Caki2 (cell line): ENCODE measurements around the gene PRDM16. TPM values are rescaled to one million over a fixed set of nuclear protein-coding genes. Genes with fewer than 3 reads are reported as not detected.
A peak's percentile ranks its signal among the peaks of the same experiment; 100 is the strongest.

Experiments
- DNase-seq: peaks from one replicate; pipeline ENCODE4 v3.0.0-alpha.2; 2015; ENCODE audit warnings: low read depth
- in situ Hi-C: cut with HindIII; loops from 2 replicates; pipeline ENCODE4 v1.10.0; 2016; ENCODE audit warnings: low sequenced_read_pairs, low pct_unique_long_range_greater_than_20kb, mixed read lengths
- total RNA-seq: library from RNA; depleted of rRNA; stranded (reverse); fragments of >200 nt; shearing (Covaris generic); gene quantifications from 2 replicates; pipeline ENCODE4 v1.2.3, GENCODE V29; 2014; ENCODE audit warnings: low replicate concordance

PRDM16 gene
- total RNA-seq, 1 experiment from 2014 or later = not detected

GRCh38 chr1:3441880-3442279 lies 372.9 kb downstream of the PRDM16 start:
- in situ Hi-C loops = no loop called here
- no peak for DNase-seq

GRCh38 chr1:3442331-3442730 lies 373.3 kb downstream of the PRDM16 start:
- in situ Hi-C loops = no loop called here
- no peak for DNase-seq

DNA sequence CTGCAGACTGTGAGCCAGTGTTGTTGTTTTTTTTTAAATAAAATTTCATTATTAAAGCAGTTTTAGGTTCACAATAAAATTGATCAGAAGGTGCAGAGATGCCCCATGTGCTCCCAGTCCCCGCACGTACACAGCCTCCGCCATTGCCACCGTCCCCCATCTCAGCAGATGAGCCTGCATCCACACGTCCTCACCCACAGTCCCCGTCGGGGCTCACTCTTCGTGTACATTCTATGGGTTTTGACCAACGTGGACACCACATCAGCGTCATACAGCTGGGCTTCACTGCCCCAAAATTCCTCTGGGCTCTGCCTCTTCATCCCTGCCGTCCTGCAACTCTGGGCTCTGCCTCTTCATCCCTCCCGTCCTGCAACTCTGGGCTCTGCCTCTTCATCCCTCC lies 373.9 kb downstream of the PRDM16 start:
- in situ Hi-C loops = no loop called here
- DNase-seq = no peak

GRCh38 chr1:3443807-3444206 lies 374.8 kb downstream of the PRDM16 start:
- in situ Hi-C loops = no loop called here
- DNase-seq = no peak

- no peak for DNase-seq
- in situ Hi-C loops = no loop called here
Observed at GRCh38 chr1:3444298-3444697, 375.3 kb downstream of the PRDM16 start.

- DNase-seq = no peak
- in situ Hi-C loops = no loop called here
Observed at GRCh38 chr1:3444736-3445135, 375.7 kb downstream of the PRDM16 start.

GRCh38 chr1:3450202-3450863 lies 381.3 kb downstream of the PRDM16 start:
- no peak for DNase-seq
- in situ Hi-C loops = no loop called here

DNA sequence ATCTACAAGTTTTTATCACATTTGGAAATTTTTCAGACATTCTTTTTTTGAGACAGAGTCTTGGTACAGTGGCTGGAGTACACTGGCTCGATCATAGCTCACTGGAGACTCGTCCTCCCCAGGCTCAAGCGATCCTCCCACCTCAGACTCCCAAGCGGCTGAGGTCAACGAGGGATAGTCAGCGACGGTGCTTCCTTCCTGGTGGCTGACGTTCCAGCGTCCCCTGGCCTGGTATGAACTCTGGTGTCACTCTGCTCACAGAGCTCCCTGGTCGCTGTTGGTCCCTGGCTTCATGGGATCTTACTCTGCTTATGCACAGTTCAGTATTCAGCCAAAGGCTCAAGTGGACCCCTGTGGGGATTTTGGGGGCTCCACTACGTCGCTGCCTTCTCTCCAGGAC lies 382.0 kb downstream of the PRDM16 start:
- in situ Hi-C loops = no loop called here
- DNase-seq = no peak

- in situ Hi-C loops = no loop called here
- no peak for DNase-seq
Observed at GRCh38 chr1:3451994-3452865, 383.2 kb downstream of the PRDM16 start.

DNA sequence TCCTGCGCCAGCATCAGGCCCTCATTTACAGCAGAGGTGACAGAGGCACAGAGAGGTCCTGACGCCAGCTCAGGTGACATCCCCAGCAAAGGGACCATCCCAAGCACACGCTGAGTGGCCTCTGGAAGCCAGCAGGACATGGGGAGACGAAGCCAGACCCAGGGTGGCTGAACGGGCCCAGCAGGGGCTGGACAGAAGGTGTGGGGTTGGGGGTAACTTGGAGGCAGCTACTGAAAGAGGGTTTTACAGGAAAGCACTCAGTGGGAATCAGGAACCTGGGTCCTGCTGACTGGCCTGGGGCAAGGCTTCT lies 383.8 kb downstream of the PRDM16 start:
- DNase-seq = no peak
- in situ Hi-C loops = no loop called here

DNA sequence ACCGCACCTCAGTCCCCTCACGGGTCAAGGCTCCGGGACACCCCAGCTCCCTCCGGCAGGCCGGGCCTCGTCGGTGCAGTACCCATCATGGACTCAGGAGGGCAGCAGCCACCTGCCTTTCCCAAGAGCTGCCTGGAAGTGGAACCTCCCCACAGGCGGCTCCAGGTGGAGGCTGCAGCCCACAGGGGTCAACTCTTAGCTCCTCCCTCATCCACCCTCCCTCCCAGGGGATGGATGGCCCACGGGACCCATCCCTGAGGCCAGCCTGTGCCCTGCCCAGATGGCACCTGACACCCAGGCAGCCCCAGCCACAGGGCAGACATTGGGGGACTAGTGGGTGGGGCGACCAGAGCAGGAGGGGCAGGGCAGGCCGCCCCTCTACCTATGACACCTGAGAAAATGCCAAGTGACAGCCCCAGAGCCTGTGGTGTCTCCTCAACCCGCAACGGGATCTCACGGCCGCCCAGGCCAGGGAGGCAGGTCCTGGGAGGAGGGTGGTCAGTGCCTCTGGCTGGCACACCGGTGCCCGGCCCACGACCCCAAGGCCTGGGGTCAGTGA lies 384.3 kb downstream of the PRDM16 start:
- in situ Hi-C loops = no loop called here
- peak; percentile 60 for DNase-seq

DNA sequence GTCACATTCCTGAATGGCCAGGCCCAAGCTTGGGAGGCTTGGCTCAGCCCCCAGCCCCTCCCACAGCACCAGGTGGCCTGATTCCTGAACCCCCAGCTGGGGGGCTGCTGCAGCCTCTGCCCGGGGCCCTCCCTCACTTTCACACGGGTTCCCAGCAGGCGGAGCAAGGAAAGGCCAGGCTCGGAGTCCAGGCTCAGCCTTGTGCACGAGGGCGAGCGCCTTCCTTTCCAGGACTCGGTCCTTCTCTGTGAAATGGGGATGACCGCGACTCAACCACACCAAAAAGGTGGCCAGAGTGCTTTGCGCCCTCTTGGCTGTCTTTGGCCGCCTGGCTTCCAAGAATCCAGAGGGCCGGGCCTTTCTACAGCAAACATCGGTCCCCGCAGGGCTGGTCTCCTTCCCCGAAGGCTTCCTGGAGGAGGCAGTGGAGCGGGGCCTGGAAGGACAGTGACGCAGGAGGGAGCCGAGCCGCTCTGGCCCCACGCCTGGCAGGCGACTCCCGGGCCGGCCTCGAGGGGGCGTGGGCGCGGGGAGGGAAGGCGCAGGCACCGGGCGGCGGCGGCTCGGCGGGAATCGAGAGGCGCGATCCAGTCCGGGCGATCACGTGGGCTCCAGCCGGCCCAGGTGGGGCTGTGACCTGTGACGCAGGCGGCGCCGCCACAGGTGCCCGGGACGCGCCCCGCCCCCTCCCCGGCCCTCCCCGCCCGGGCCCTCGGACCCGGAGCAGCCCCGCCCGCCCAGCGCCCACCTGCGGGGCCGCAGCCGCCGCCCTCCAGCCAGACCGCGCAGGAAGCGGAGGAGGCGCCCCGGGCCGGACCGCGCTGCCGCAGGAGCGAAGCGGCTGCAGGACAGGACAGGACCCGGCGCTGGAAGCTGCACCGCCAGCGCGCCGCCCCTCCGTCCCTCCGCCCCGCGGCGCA lies 385.1 kb downstream of the PRDM16 start, which contains the start of gene ARHGEF16:
TSS of gene ARHGEF16 (plus strand) at position 775 of the 920 bp plus-strand sequence. CDS start 8,420 bp downstream, outside the sequence.
- in situ Hi-C loops = no loop called here
- peak; percentile 63 for DNase-seq

DNA sequence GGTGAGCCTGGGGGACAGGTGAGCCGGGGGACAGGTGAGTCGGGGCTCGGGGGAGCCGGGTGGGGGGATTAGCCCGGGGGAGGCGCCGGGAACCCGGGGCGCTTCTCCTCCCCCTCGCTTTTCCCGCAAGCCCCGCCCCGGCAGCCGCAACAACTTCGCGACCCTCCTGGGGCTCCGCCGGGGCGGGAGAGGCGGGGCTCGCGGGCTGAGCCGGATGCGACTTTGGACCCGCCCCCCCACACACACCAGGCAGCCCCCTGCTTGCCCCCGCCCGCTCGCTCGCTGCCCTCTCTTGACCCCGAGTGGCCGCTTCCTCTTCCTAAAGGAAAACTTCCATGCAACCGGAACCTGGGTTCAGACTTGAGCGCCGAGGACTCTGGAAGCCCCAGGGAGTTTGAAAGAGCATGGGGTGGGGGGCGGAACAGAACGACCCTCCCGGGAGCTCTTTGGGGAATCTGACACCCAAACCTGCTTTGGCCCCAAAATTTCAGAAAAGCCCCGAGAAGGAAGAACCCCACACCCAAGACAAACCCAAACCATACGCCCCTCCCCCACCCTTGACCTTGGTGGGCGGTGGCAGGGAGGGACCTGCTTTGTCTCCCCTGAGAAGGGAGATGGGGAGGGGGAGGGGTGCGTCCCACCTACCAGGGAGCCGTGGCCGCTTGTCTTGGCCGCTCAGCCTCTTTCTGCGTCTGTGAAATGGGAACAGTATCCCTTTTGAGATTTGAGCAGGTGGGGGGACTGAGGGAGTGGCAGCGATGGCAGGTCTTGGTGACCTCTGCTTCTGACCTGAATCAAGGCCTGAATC lies 386.0 kb downstream of the PRDM16 start:
- no peak for DNase-seq
- in situ Hi-C loops = no loop called here

DNA sequence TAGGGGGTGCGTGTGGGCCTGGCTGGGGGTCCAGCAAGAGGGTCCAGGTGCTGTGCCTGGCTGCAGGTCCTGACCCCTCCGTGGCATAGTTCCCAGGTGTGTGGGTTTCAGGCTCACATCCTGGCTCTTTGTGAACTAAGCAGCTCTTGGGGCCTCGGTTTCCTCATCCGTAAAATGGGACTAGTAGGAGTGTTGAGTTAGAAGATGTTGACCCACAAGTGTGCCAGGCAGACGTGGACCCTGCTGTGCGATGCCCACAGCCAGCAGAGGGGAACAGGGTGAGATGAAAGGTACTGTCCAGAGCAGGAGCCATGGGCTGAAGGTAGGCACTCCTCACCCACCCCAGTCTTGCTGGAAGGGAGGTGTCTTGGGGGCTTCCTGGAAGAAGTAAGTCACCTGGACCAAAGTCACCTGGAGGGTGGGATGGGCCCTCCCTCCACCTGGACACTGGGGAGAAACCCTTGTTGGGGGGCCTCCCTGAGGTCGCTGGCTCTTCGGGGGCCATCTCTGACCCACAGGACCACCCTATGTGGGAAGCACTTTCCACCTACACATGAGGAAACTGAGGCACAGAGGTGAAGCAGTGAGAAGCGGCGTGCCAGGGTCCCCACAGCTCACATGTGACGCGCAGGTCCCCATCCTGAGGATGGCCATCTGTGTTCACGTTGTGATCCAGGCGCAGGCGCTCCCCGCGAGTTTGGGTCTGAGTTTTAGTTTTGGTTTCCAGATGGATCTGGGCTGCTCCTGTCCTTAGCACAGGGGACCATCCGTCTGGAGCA lies 386.9 kb downstream of the PRDM16 start:
- DNase-seq = no peak
- in situ Hi-C loops = no loop called here

DNA sequence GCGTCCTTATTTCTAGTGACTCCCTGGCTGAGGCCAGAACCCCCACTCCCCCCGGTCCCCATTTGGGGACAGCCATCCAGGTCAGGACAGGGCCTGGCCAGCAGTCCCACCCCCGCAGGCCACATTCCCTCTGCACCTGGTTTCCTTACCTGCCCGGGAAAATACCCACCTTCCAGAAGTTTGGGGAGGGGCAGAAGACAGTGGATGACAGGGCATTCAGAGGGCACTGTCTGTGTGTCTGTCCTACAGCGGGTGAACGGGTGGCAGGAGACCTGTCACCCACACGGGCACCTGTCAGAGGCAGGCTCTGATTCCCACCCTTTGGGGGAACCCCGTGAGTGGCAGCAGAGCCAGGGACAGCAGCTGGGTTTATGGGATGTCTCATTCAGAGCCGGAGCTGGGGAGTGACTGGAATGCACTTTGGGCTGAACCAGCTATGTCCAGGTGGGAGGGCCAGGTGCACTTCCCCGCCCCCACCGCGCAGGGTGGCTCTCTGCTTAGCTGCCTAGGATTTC lies 387.5 kb downstream of the PRDM16 start:
- in situ Hi-C loops = no loop called here
- no peak for DNase-seq

GRCh38 chr1:3456964-3457909 lies 388.2 kb downstream of the PRDM16 start:
- no peak for DNase-seq
- in situ Hi-C loops = no loop called here
